ENCODE data around the gene ATM.
"Not testable (repeated sequence)": the region's sequence is repeated elsewhere in the genome, so short reads cannot be mapped to it uniquely, and the experiment has no call there.

Gene ATM

GRCh38 chr11:108351468-108351867 is 128.6 kb downstream of the ATM start:
- no peak for TF ChIP-seq CTCF (IDR thresholded peaks at IDR 0.05; ENCODE audit: insufficient read depth, low read depth, low read length, missing control alignments)
- no peak overlapping the region for H3K4me3 ChIP-seq (ENCODE audit: low read length)
- no peak for DNase-seq (ENCODE audit: low read depth)

DNA sequence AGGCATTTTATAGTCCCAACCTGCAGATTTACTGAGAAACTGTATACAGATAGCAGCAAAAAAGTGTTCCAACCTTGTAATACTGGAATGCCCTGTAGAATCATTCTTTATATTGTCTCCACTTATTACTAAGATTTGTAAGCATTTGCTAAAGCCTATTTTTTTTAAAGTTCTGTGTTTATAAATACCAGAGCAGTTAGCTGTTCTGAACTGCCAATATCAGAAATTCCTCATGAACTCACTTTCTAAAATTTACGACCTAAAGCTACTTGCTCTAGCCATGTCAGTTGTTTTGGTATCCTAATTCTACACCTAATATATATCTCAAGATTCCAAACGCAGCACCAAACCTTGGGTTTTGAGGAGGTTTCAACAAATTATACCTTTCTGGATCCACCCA is 141.3 kb downstream of the ATM start:
- H3K4me3 ChIP-seq (ENCODE audit: low read length), result no peak overlapping the region
- TF ChIP-seq CTCF (IDR thresholded peaks at IDR 0.05; ENCODE audit: insufficient read depth, low read depth, low read length, missing control alignments), result no peak
- DNase-seq (ENCODE audit: low read depth), result no peak

DNA sequence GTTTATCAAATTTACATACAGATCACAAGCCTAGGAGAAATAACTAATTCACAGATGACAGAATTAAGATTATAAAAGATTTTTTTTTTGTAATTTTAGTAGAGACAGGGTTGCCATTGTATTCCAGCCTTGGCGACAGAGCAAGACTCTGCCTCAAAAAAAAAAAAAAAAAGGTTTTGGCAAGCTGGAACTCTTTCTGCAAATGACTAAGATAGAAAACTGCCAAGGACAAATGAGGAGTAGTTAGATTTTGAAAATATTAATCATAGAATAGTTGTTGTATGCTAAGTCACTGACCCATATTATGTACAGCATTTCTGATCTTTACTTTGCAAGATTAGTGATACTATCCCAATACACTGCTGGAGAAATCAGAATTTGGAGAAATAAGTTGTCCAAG is 145.3 kb downstream of the ATM start:
- peak; percentile 36 for DNase-seq (ENCODE audit: low read depth)
- no peak overlapping the region for H3K4me3 ChIP-seq (ENCODE audit: low read length)
- no peak for TF ChIP-seq CTCF (IDR thresholded peaks at IDR 0.05; ENCODE audit: insufficient read depth, low read depth, low read length, missing control alignments)

DNA sequence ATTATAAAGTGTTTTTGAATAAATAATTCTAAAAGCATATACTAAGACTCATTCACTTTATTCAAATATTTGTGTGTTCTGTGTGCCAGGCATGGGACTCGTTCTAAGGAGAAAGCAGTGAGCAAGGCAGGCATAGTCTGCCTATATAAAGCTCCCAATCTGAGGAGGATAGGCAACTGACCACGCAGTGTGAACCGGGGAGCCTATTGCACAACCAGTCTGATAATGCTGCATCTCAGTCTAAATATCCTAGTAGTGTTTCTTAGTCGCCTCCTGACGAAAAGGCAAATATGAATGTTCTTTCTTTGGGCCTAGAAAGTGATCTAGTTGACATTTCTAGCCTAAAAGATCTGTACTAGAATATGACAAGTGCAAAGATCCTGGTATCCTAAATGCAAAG is 146.2 kb downstream of the ATM start:
- no peak for DNase-seq (ENCODE audit: low read depth)
- H3K4me3 ChIP-seq (ENCODE audit: low read length), result no peak overlapping the region
- no peak for TF ChIP-seq CTCF (IDR thresholded peaks at IDR 0.05; ENCODE audit: insufficient read depth, low read depth, low read length, missing control alignments)

DNA sequence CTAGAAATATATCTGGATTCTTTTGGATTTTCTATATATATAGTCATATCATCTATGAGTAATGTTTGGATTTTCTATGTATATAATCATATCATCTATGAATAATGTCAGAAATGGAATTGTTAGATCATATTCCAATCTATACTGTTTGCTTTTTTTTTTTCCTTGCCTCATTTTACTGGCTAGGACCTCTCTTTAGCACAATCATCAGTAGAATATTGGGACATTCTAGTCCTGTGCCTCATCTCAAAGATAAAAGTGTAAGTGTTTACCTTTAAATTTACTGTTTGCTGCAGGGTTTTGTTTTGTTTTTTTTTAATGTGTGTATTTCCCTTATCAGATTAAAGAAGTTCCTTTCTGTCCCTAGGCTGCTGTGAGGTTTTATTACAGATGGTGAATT is 147.4 kb downstream of the ATM start:
- no peak for TF ChIP-seq CTCF (IDR thresholded peaks at IDR 0.05; ENCODE audit: insufficient read depth, low read depth, low read length, missing control alignments)
- H3K4me3 ChIP-seq (ENCODE audit: low read length), result no peak overlapping the region
- no peak for DNase-seq (ENCODE audit: low read depth)

- no peak overlapping the region for H3K4me3 ChIP-seq (ENCODE audit: low read length)
- TF ChIP-seq CTCF (IDR thresholded peaks at IDR 0.05; ENCODE audit: insufficient read depth, low read depth, low read length, missing control alignments), result no peak
- DNase-seq (ENCODE audit: low read depth), result peak; percentile 8
Observed at GRCh38 chr11:108370990-108371389, 148.1 kb downstream of the ATM start.

GRCh38 chr11:108373505-108373904 is 150.6 kb downstream of the ATM start:
- DNase-seq (ENCODE audit: low read depth); H3K4me3 ChIP-seq (ENCODE audit: low read length): not testable (repeated sequence)

DNA sequence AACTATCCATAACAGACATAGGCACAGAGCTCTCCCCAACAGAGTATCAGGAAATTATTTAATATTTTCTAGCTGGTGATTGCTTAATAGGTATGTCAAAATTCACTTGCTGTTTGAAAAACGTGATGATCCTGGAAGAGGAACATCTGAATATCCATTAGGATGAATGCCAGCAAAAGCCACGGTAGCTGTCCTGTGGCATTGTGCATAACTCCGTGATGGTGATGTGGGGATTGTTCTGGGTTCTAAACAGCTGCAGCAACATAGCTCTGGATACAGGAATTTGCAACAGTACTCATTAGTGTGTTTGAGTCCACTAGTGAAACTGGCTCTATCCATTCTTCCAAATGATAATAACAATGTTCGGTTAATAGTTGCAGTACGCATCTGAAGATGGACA is 165.7 kb downstream of the ATM start:
- DNase-seq (ENCODE audit: low read depth), result no peak
- H3K4me3 ChIP-seq (ENCODE audit: low read length), result no peak overlapping the region
- no peak for TF ChIP-seq CTCF (IDR thresholded peaks at IDR 0.05; ENCODE audit: insufficient read depth, low read depth, low read length, missing control alignments)
